ENCODE results near the gene ELP2.
"Not testable (repeated sequence)": the region's sequence is repeated elsewhere in the genome, so short reads cannot be mapped to it uniquely, and the experiment has no call there.

ELP2 gene

GRCh38 chr18:36194600-36195315 is 65.1 kb downstream of the ELP2 start:
- no peak for DNase-seq

- DNase-seq, result no peak
Measured at GRCh38 chr18:36195427-36196122, 65.9 kb downstream of the ELP2 start.

- DNase-seq, result no peak
Measured at GRCh38 chr18:36196238-36196995, 66.7 kb downstream of the ELP2 start.

GRCh38 chr18:36197511-36198166 is 67.9 kb downstream of the ELP2 start:
- DNase-seq, result no peak

GRCh38 chr18:36199691-36200295 is 70.1 kb downstream of the ELP2 start:
- no peak for DNase-seq

GRCh38 chr18:36200354-36200771 is 70.7 kb downstream of the ELP2 start:
- DNase-seq, result no peak

GRCh38 chr18:36201765-36202164 is 72.1 kb downstream of the ELP2 start:
- no peak for DNase-seq

GRCh38 chr18:36203360-36203895 is 73.7 kb downstream of the ELP2 start:
- DNase-seq, result no peak

GRCh38 chr18:36205166-36205565 is 75.5 kb downstream of the ELP2 start:
- no peak for DNase-seq

- DNase-seq, result no peak
Measured at GRCh38 chr18:36207303-36207702, 77.6 kb downstream of the ELP2 start.

GRCh38 chr18:36207969-36208368 is 78.3 kb downstream of the ELP2 start:
- DNase-seq, result not testable (repeated sequence)

GRCh38 chr18:36211612-36212065 is 81.9 kb downstream of the ELP2 start:
- no peak for DNase-seq

- no peak for DNase-seq
Measured at GRCh38 chr18:36212301-36213171, 82.8 kb downstream of the ELP2 start.

- no peak for DNase-seq
Measured at GRCh38 chr18:36214811-36215210, 85.1 kb downstream of the ELP2 start.

GRCh38 chr18:36215577-36215976 is 85.9 kb downstream of the ELP2 start:
- DNase-seq, result no peak

GRCh38 chr18:36217348-36217747 is 87.6 kb downstream of the ELP2 start:
- DNase-seq, result no peak

- no peak for DNase-seq
Measured at GRCh38 chr18:36229188-36229587, 99.5 kb downstream of the ELP2 start.

Data from stimulated activated naive CD4-positive, alpha-beta T cell (primary cell).